IPS-15b (cell line): ENCODE results near the gene KDM6A.
"Not testable (repeated sequence)": the region's sequence is repeated elsewhere in the genome, so short reads cannot be mapped to it uniquely, and the experiment has no call there.

ENCODE experiments used
- H3K27me3 ChIP-seq: one replicate; pipeline ENCODE4 v1.6.1; 2013; ENCODE audit warnings: low read length; ENCODE audit not compliant: control insufficient read depth, insufficient read depth
- H3K36me3 ChIP-seq: one replicate; pipeline ENCODE4 v1.6.1; 2013; ENCODE audit warnings: low read length; ENCODE audit not compliant: control insufficient read depth, insufficient read depth
- H3K4me1 ChIP-seq: one replicate; pipeline ENCODE4 v1.6.1; 2013; ENCODE audit warnings: mild to moderate bottlenecking, low read length; ENCODE audit not compliant: control insufficient read depth, insufficient read depth
- H3K4me3 ChIP-seq: one replicate; pipeline ENCODE4 v1.5.1; 2013; ENCODE audit warnings: low read depth, low read length
- H3K9ac ChIP-seq: one replicate; pipeline ENCODE4 v1.6.1; 2013; ENCODE audit warnings: low read depth, mild to moderate bottlenecking, low read length
- H3K9me3 ChIP-seq: one replicate; pipeline ENCODE4 v1.6.1; 2013; ENCODE audit warnings: mild to moderate bottlenecking, low read length; ENCODE audit not compliant: control insufficient read depth, insufficient read depth

The KDM6A gene

DNA sequence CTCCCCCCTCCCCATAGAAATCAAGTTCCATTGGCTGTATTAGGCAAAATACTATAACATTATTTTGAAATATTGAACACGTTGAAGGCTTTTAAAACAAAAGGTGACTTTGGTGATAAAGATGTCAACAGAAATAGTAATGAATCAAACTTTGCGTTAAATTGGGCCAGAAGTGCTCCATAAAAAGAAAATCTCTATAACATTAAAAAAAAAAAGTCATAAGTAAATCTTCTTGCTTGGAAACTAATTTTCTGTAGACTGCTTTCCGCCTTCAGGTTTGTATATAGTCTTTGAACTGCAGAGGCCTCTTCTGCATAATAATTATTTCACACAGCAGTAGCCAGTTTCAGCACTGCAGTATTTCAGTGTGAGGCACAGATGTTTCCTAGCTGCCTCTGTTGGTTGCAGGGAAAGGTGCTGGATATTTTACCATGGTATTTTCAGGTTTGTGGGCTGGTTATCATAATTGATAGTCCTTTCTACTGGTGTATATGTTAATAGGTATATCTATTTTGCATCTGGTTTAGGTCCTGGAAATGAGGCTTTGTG lies 158.9 kb downstream of the KDM6A start:
- no peak overlapping the region for H3K4me3 ChIP-seq
- H3K4me1 ChIP-seq, result peaks cover 6% of the 10 kb centered on the region
- H3K27me3 ChIP-seq, result no peaks in the 10 kb centered on the region
- no peaks in the 10 kb centered on the region for H3K9me3 ChIP-seq
- no peak overlapping the region for H3K9ac ChIP-seq
- H3K36me3 ChIP-seq, result no peaks in the 10 kb centered on the region

DNA sequence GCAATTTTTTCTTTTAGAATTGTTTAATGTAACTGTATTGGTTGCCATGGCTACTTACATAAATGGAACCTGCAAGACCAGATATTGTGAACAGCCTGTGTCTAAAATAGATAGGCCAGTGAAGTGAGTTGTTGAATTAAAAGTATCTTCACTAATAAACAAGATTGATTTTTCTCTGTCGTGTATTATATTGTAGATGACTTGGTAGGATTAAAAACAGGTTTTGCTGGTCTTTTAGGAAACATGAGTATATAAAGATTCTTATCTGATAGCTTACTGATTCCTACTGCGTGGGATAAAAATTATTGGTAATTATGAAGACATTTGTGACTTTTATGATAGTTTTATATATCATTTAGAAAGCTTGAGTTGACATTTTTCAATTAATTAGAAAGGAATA lies 162.1 kb downstream of the KDM6A start:
- H3K4me3 ChIP-seq, result no peak overlapping the region
- H3K36me3 ChIP-seq, result no peaks in the 10 kb centered on the region
- peaks cover 2% of the 10 kb centered on the region for H3K4me1 ChIP-seq
- no peaks in the 10 kb centered on the region for H3K27me3 ChIP-seq
- H3K9ac ChIP-seq, result no peak overlapping the region
- H3K9me3 ChIP-seq, result no peaks in the 10 kb centered on the region

DNA sequence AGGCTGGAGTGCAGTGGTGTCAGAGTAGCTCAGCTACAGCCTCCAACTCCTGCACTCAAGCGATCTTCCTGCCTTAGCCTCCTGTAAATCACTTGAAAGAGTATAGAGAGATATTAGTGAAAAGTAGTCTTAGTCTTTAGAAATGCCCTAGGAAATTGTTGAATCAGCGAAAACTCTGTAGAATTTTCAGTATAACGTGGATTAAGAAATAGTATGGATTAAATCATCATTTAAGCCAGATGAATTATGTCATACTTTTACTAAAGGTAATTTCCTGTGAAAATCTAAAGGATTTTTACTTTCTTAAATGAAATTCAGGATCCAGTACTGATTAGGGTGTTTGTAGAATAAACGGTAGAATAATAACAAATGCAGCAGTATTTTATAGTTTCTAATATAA lies 163.2 kb downstream of the KDM6A start:
- Histone ChIP-seq H3K9me3 (no peaks in the 10 kb centered on the region), H3K9ac (no peak overlapping the region), H3K4me3 (no peak overlapping the region), H3K4me1 (peaks cover 2% of the 10 kb centered on the region), H3K27me3 (no peaks in the 10 kb centered on the region), H3K36me3 (no peaks in the 10 kb centered on the region)

DNA sequence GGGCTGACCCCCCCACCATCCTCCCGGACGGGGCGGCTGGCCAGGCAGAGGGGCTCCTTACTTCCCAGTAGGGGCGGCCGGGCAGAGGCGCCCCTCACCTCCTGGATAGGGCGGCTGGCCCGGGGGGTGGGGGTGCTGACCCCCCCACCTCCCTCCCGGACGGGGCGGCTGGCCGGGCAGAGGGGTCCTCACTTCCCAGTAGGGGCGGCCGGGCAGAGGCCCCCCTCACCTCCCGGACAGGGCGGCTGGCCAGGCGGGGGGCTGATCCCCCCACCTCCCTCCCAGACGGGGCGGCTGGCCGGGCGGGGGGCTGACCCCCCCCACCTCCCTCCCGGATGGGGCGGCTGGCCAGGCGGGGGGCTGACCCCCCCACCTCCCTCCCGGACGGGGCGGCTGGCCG lies 167.1 kb downstream of the KDM6A start:
- H3K9ac ChIP-seq, H3K4me1 ChIP-seq, H3K4me3 ChIP-seq, H3K27me3 ChIP-seq, H3K9me3 ChIP-seq, H3K36me3 ChIP-seq: not testable (repeated sequence)

DNA sequence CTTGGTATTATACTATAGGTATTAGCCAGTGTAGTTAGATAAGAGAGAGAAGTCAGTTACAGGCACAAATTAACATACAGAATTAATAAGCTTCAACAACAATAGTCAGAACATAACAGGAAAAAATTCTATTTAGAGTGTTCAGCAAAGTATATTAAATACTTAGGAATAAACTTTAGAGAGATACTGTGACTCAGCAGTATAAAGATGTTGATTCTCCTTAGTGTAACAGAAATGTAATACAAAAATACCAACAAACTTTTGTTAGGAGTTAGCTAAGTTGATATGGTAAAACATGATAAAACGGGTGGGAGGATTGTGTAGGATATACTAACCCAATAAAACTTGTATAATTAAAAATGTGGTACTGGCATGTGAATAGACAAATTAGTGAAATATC lies 173.4 kb downstream of the KDM6A start:
- Histone ChIP-seq H3K36me3 (no peaks in the 10 kb centered on the region), H3K4me3 (no peak overlapping the region), H3K9ac (no peak overlapping the region), H3K4me1 (no peaks in the 10 kb centered on the region), H3K27me3 (no peaks in the 10 kb centered on the region), H3K9me3 (no peaks in the 10 kb centered on the region)

DNA sequence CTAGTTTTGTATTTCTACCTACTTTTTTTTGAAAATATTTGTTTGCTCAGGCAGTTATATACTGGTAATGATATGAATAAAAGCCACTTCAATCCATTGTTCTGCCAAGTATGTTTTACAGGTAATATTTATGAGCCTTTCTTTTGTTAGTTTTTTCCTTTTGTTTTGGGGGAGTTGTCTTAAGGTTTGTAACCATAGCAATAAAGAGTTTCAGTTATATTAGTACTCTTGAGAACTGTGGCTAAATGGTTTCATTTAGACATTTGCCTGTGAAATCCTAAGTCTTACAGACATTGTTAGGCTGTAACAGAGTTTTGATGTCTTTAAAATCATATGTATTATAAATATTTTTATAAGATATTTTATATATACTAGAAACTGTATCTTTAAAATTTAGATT lies 177.6 kb downstream of the KDM6A start:
- H3K4me1 ChIP-seq, result no peaks in the 10 kb centered on the region
- no peaks in the 10 kb centered on the region for H3K36me3 ChIP-seq
- no peaks in the 10 kb centered on the region for H3K27me3 ChIP-seq
- H3K4me3 ChIP-seq, result no peak overlapping the region
- H3K9ac ChIP-seq, result no peak overlapping the region
- H3K9me3 ChIP-seq, result no peaks in the 10 kb centered on the region

DNA sequence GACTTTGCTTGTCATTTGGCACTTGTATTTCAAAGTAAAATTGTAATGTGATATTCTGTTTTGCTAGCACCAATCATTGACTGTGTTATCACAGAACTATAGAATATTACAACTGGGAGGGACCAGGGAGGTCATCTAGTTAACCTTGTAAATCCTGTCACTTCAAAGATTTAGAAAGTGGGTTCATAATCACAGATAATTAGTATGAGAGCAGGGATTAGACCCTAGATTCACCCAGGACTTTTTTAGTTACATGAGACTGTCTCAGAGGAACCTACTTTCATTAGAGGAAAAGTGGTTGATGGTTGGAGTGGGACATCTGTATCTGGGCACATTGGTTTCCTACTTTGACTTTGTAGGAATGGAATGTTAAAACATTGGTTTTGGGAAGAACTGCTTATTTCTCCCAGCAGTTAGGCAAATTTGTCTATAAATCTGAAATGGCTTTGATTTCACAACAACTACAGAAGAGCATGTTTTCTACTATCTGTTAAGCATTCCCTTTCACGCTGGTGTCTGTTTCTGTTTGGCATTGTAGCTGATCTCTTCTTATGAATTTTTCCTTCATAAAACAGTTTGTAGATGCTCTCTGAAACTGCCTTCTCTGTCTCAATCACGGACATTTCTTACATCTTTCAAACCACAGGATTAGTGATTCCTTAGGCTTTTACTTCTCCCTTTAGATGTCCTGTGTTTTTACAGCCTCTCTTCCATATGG lies 183.6 kb downstream of the KDM6A start:
- H3K4me3 ChIP-seq, result no peak overlapping the region
- H3K9me3 ChIP-seq, result no peaks in the 10 kb centered on the region
- no peak overlapping the region for H3K9ac ChIP-seq
- H3K4me1 ChIP-seq, result no peaks in the 10 kb centered on the region
- no peaks in the 10 kb centered on the region for H3K27me3 ChIP-seq
- H3K36me3 ChIP-seq, result peaks cover 3% of the 10 kb centered on the region

DNA sequence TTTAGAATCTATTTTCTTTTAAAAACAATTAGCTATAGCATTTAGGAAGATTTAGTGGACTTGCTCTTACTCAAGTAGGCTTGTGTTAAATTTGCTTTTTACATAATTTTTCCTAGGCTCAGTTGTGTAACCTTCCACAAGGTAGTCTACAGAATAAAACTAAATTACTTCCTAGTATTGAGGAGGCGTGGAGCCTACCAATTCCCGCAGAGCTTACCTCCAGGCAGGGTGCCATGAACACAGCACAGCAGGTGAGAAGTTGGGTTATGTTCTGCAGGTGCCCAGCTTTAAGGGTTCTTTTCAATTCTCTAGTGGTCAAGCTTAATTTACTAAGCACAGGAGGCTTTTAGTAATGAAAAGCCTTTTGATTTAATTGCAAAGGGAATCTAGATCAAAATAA lies 186.9 kb downstream of the KDM6A start:
- H3K27me3 ChIP-seq, H3K4me3 ChIP-seq, H3K36me3 ChIP-seq, H3K4me1 ChIP-seq, H3K9ac ChIP-seq, H3K9me3 ChIP-seq: not testable (repeated sequence)

DNA sequence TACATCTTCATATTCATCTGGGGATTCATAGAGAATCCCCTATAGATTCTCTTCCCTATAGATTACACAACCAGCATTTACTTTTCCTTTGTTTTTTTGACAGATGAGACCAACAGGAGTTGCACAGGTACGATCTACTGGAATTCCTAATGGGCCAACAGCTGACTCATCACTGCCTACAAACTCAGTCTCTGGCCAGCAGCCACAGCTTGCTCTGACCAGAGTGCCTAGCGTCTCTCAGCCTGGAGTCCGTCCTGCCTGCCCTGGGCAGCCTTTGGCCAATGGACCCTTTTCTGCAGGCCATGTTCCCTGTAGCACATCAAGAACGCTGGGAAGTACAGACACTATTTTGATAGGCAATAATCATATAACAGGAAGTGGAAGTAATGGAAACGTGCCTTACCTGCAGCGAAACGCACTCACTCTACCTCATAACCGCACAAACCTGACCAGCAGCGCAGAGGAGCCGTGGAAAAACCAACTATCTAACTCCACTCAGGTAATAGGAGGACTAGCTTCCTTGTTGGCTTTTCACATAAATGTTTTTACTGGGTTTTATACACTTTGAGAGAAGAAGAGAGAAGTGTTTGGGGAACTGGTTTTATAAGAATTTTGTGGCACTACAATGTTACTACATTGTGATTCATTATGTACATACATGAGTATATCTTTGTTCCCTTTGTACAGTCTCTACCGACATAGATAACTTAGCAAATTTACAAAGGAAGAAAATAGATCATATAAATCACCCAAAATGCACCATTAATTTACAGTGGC lies 190.5 kb downstream of the KDM6A start:
- H3K27me3 ChIP-seq, result no peaks in the 10 kb centered on the region
- H3K4me1 ChIP-seq, result no peaks in the 10 kb centered on the region
- H3K9me3 ChIP-seq, result no peaks in the 10 kb centered on the region
- H3K36me3 ChIP-seq, result peaks cover 7% of the 10 kb centered on the region
- H3K9ac ChIP-seq, result no peak overlapping the region
- no peak overlapping the region for H3K4me3 ChIP-seq

DNA sequence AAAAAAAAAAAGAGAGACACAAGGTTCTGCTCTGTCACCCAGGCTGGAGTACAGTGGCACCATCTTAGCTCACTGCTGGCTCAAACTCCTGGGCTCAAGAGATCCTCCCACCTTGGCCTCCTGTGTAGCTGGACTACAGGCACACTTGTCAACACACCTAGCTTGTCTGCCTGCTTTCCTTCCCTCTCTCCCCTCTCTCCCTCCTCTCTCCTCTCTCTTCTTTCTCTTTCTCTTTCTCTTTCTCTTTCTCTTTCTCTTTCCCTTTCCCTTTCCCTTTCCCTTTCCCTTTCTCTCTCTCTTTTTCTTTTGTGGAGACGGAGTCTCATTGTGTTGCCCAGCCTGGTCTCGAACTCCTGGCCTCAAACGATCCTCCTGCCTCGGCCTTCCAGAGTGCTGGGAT lies 195.6 kb downstream of the KDM6A start:
- Histone ChIP-seq H3K4me3 (no peak overlapping the region), H3K9ac (no peak overlapping the region), H3K4me1 (no peaks in the 10 kb centered on the region), H3K36me3 (peaks cover under 1% of the 10 kb centered on the region), H3K9me3 (no peaks in the 10 kb centered on the region), H3K27me3 (no peaks in the 10 kb centered on the region)

DNA sequence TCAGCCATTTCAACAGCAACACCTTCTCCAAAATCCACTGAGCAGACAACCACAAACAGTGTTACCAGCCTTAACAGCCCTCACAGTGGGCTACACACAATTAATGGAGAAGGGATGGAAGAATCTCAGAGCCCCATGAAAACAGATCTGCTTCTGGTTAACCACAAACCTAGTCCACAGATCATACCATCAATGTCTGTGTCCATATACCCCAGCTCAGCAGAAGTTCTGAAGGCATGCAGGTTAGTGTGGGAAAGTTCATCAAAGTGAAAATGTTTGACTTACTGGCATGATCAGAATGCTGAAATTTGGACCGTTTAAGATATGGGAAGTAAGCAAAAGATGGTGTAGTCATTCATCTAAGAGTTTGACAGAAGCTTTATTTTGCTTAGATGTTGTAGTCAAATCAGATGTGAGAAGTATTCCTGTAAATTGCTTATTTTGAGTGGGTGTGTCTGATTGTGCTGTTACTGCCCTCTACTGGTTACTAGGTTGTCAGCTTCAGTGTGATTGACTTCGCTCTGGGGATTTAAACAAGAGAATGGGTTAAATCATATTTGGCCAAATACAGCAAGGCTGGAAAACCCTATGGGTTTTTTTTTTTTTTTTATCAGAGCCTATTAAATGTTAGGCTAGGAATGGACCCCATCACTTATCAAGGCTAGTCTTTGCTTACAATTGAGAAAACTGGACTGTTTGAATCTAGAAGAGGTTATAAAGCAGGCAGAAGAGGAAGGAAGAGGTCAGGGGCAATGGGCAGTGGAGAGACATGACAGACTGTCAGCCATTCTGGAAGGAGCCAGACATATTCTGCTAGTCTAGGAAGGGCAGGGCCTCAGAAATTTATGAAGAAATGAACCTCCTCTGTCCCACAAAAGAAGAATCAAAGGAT lies 197.4 kb downstream of the KDM6A start:
- H3K9me3 ChIP-seq, result no peaks in the 10 kb centered on the region
- H3K4me3 ChIP-seq, result no peak overlapping the region
- no peaks in the 10 kb centered on the region for H3K36me3 ChIP-seq
- H3K9ac ChIP-seq, result no peak overlapping the region
- H3K27me3 ChIP-seq, result no peaks in the 10 kb centered on the region
- no peaks in the 10 kb centered on the region for H3K4me1 ChIP-seq
